Measurements from ENCODE around the gene C4B. TPM values are rescaled to one million over a fixed set of nuclear protein-coding genes. Genes with fewer than 3 reads are reported as not detected.
"Not testable (repeated sequence)": the region's sequence is repeated elsewhere in the genome, so short reads cannot be mapped to it uniquely, and the experiment has no call there.

The C4B gene
- total RNA-seq (1 to 10 TPM; 3.0 to 4.0 TPM), total RNA-seq (0 to 1.7 (median 0.32) reads per million in 172 experiments)
- polyA plus RNA-seq (2013, experiment 1 of 2) = 2.2 TPM
- 2.9 TPM for polyA plus RNA-seq (2013, experiment 2 of 2)

- H3K4me1 ChIP-seq (ENCODE audit: insufficient read depth, low read length); H3K4me3 Mint-ChIP-seq; H3K9me3 Mint-ChIP-seq; POLR2A ChIA-PET; H3K27me3 ChIP-seq (ENCODE audit: control insufficient read depth in 1 of 2, insufficient read depth in 2 of 2, low read length in 2 of 2); H3K36me3 Mint-ChIP-seq (ENCODE audit: low read depth); H3K27me3 Mint-ChIP-seq; CTCF ChIA-PET; H3K4me1 Mint-ChIP-seq (ENCODE audit: low read depth); DNase-seq; ATAC-seq (ENCODE audit: poor library complexity); H3K9me3 ChIP-seq (ENCODE audit: control insufficient read depth in 1 of 2, insufficient read depth in 1 of 2, low read length in 2 of 2); intact Hi-C loops (cut with DNase I, micrococcal nuclease); H3K4me3 ChIP-seq (ENCODE audit: low read length); H3K27ac ChIP-seq (ENCODE audit: low read depth in 1 of 2, low read length in 2 of 2); H3K27ac Mint-ChIP-seq; H3K36me3 ChIP-seq (ENCODE audit: insufficient read depth, low read length): not testable (repeated sequence)
These were observed at the start of gene C4B for GRCh38 chr6:32014547-32014946. Gene C4B, plus strand, starts transcription at chr6:32014795. Its CDS starts 51 bp downstream, at chr6:32014846.

- H3K36me3 ChIP-seq (ENCODE audit: insufficient read depth, low read length) = peaks cover 97% of the 10 kb centered on the region
- no peaks in the 10 kb centered on the region for H3K27me3 ChIP-seq (ENCODE audit: control insufficient read depth in 1 of 2, insufficient read depth in 2 of 2, low read length in 2 of 2)
- ChIA-PET CTCF (no interaction called here), POLR2A (no interaction called here)
- Mint-ChIP-seq H3K4me1 (ENCODE audit: low read depth) (peaks cover 12% of the 10 kb centered on the region), H3K27me3 (no peaks in the 10 kb centered on the region), H3K36me3 (ENCODE audit: low read depth) (peaks cover 97% of the 10 kb centered on the region), H3K9me3 (no peaks in the 10 kb centered on the region), H3K27ac (no peak overlapping the region), H3K4me3 (no peak overlapping the region)
- H3K4me1 ChIP-seq (ENCODE audit: insufficient read depth, low read length) = peaks cover 10% of the 10 kb centered on the region
- DNase-seq (no peak), ATAC-seq (ENCODE audit: poor library complexity) (no peak)
- intact Hi-C loops (cut with DNase I, micrococcal nuclease) = no loop called here
- no peak overlapping the region for H3K4me3 ChIP-seq (ENCODE audit: low read length)
- no peak overlapping the region for H3K27ac ChIP-seq (ENCODE audit: low read depth in 1 of 2, low read length in 2 of 2)
- no peaks in the 10 kb centered on the region for H3K9me3 ChIP-seq (ENCODE audit: control insufficient read depth in 1 of 2, insufficient read depth in 1 of 2, low read length in 2 of 2)
- TF ChIP-seq CTCF (IDR thresholded peaks at IDR 0.05) = no peak
These were observed 48.9 kb upstream of the C4B start for GRCh38 chr6:31965700-31966099.

- Histone ChIP-seq H3K4me3 (ENCODE audit: low read length) (no peak overlapping the region), H3K27me3 (ENCODE audit: control insufficient read depth in 1 of 2, insufficient read depth in 2 of 2, low read length in 2 of 2) (no peaks in the 10 kb centered on the region), H3K4me1 (ENCODE audit: insufficient read depth, low read length) (peaks cover 18% of the 10 kb centered on the region), H3K9me3 (ENCODE audit: control insufficient read depth in 1 of 2, insufficient read depth in 1 of 2, low read length in 2 of 2) (no peaks in the 10 kb centered on the region), H3K27ac (ENCODE audit: low read depth in 1 of 2, low read length in 2 of 2) (no peak overlapping the region), H3K36me3 (ENCODE audit: insufficient read depth, low read length) (peaks cover 89% of the 10 kb centered on the region)
- no peaks in the 10 kb centered on the region for H3K9me3 Mint-ChIP-seq
- intact Hi-C loops (cut with DNase I, micrococcal nuclease) = no loop called here
- H3K36me3 Mint-ChIP-seq (ENCODE audit: low read depth) = peaks cover 92% of the 10 kb centered on the region
- CTCF ChIA-PET = no interaction called here
- TF ChIP-seq CTCF (IDR thresholded peaks at IDR 0.05) = no peak
- DNase-seq (no peak), ATAC-seq (ENCODE audit: poor library complexity) (no peak)
- H3K4me3 Mint-ChIP-seq = no peak overlapping the region
- POLR2A ChIA-PET = no interaction called here
- no peaks in the 10 kb centered on the region for H3K27me3 Mint-ChIP-seq
- peaks cover 10% of the 10 kb centered on the region for H3K4me1 Mint-ChIP-seq (ENCODE audit: low read depth)
- H3K27ac Mint-ChIP-seq = peak overlapping the region; percentile 58
These were observed 48.1 kb upstream of the C4B start for GRCh38 chr6:31966506-31966905.
